Measurements from ENCODE around the gene HS1BP3.

HS1BP3 gene

DNA sequence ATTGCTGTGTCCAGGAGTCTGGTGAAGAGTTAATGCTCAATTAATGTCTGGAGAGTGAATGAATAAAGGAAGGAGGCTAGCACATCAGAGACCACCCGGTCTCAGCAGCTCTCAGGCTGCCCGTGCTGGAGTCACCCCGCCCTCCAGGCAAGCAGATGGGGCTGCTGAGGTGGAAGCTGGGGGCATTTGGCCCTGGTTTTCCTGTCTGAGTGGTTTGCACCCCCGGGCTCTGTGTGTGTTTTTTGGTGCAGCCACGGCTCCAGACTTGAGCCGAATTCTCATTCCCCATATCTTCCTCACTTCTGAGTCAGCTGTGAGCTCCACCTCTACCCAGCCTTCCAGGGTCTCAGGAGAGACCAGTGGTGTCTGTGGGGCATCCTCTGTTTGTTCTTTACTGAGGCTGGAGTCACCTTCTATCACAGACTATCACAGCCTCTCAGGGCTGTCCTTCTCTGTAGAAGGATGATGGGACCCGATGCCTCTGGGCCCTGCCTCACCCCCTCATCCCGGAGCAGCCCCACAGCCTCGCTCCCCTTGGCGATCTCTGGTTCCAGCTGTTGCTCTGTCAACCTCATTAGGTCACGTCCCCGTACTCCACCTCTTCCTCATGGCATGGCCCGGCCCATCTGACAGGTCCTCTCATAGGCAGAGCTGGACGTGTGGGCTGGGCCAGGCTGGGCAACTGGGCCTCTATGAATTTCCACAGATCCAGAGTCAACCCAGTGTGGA lies 60.8 kb downstream of the HS1BP3 start:
- no peak for TF ChIP-seq EZH2phosphoT487 (conservative IDR thresholded peaks at IDR 0.05; ENCODE audit: low read length)
- TF ChIP-seq, protein P1, sequence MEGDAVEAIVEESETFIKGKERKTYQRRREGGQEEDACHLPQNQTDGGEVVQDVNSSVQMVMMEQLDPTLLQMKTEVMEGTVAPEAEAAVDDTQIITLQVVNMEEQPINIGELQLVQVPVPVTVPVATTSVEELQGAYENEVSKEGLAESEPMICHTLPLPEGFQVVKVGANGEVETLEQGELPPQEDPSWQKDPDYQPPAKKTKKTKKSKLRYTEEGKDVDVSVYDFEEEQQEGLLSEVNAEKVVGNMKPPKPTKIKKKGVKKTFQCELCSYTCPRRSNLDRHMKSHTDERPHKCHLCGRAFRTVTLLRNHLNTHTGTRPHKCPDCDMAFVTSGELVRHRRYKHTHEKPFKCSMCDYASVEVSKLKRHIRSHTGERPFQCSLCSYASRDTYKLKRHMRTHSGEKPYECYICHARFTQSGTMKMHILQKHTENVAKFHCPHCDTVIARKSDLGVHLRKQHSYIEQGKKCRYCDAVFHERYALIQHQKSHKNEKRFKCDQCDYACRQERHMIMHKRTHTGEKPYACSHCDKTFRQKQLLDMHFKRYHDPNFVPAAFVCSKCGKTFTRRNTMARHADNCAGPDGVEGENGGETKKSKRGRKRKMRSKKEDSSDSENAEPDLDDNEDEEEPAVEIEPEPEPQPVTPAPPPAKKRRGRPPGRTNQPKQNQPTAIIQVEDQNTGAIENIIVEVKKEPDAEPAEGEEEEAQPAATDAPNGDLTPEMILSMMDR (IDR thresholded peaks at IDR 0.05; ENCODE audit: insufficient read depth, low read length, poor library complexity, severe bottlenecking) = no peak
- Histone ChIP-seq H3K27ac (ENCODE audit: low read depth, low read length) (no peak overlapping the region), H3K36me3 (ENCODE audit: low read length) (no peaks in the 10 kb centered on the region), H3K27me3 (ENCODE audit: low read length) (no peaks in the 10 kb centered on the region), H3K4me3 (ENCODE audit: insufficient read depth, low read length, poor library complexity, severe bottlenecking) (no peak overlapping the region), H3K9me2 (replicated peaks; ENCODE audit: insufficient read depth, low read length) (no peaks in the 10 kb centered on the region), H3K4me2 (ENCODE audit: low read depth, low read length, poor library complexity, severe bottlenecking) (no peak overlapping the region), H3K79me2 (ENCODE audit: insufficient read depth, low read length) (no peaks in the 10 kb centered on the region), H2AFZ (ENCODE audit: low read depth, low read length, severe bottlenecking) (no peak overlapping the region), H3F3A (ENCODE audit: insufficient read depth) (no peaks in the 10 kb centered on the region), H4K20me1 (ENCODE audit: low read depth, low read length) (no peaks in the 10 kb centered on the region), H3K9me3 (ENCODE audit: insufficient read depth, low read length) (no peaks in the 10 kb centered on the region), H3K9ac (ENCODE audit: low read length) (no peak overlapping the region)

DNA sequence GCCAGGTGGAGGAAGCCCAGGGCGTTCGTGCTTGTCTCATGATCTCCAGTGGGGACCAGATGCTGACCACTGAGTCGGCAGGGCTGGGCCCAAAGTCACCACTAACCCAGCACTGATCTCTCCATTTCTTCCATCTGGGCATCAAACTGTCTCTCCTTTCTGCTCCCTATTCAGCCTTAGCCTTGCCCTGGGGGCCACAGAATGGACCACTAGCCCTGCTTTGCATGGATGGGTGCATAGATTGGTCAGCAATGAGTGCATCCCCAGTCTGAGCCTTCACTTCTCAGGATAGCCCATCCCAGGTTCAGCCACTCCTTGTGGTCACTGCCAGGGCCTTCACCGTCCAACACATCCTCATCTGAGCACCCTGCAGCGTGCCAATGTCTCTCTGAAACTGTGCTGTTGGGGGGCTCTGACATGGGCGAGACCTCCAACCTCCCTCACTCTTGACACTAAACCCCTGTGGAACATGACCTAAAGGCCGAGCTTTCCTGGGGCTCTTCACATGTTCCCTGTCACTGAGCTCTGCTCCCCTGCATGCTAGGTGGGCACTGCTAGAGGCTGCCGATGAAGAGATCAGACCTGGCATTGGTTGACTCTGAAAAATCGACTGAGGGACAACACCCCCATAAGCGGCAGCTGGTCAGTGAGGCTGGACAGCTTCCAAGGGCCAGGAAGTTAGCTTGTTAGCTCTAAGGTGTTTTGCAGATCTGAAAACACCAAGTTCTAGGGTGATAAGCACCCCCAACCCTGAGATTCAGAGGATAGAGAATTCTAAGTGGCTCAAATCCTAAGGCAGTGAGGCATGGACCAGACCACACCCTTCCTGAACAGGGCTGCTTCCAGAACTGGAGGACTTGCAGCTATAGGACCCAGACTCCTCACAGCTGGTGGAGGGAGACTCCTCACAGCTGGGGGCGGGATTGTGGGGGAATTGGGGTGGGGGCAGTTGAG lies 61.7 kb downstream of the HS1BP3 start:
- no peak overlapping the region for H3K4me3 ChIP-seq (ENCODE audit: insufficient read depth, low read length, poor library complexity, severe bottlenecking)
- no peaks in the 10 kb centered on the region for H3K79me2 ChIP-seq (ENCODE audit: insufficient read depth, low read length)
- H4K20me1 ChIP-seq (ENCODE audit: low read depth, low read length) = no peaks in the 10 kb centered on the region
- no peaks in the 10 kb centered on the region for H3K9me3 ChIP-seq (ENCODE audit: insufficient read depth, low read length)
- no peaks in the 10 kb centered on the region for H3K27me3 ChIP-seq (ENCODE audit: low read length)
- no peak overlapping the region for H2AFZ ChIP-seq (ENCODE audit: low read depth, low read length, severe bottlenecking)
- no peak overlapping the region for H3K4me2 ChIP-seq (ENCODE audit: low read depth, low read length, poor library complexity, severe bottlenecking)
- H3K9me2 ChIP-seq (replicated peaks; ENCODE audit: insufficient read depth, low read length) = no peaks in the 10 kb centered on the region
- TF ChIP-seq, protein P1 (IDR thresholded peaks at IDR 0.05; ENCODE audit: insufficient read depth, low read length, poor library complexity, severe bottlenecking) = no peak
- TF ChIP-seq EZH2phosphoT487 (conservative IDR thresholded peaks at IDR 0.05; ENCODE audit: low read length) = no peak
- no peak overlapping the region for H3K9ac ChIP-seq (ENCODE audit: low read length)
- H3K27ac ChIP-seq (ENCODE audit: low read depth, low read length) = no peak overlapping the region
- no peaks in the 10 kb centered on the region for H3K36me3 ChIP-seq (ENCODE audit: low read length)
- no peaks in the 10 kb centered on the region for H3F3A ChIP-seq (ENCODE audit: insufficient read depth)

- Histone ChIP-seq H3K36me3 (ENCODE audit: low read length) (no peaks in the 10 kb centered on the region), H3K27ac (ENCODE audit: low read depth, low read length) (no peak overlapping the region), H3K4me3 (ENCODE audit: insufficient read depth, low read length, poor library complexity, severe bottlenecking) (no peak overlapping the region), H3K9me2 (replicated peaks; ENCODE audit: insufficient read depth, low read length) (no peaks in the 10 kb centered on the region), H3K9me3 (ENCODE audit: insufficient read depth, low read length) (no peaks in the 10 kb centered on the region), H2AFZ (ENCODE audit: low read depth, low read length, severe bottlenecking) (no peak overlapping the region), H3K4me2 (ENCODE audit: low read depth, low read length, poor library complexity, severe bottlenecking) (no peak overlapping the region), H3K79me2 (ENCODE audit: insufficient read depth, low read length) (no peaks in the 10 kb centered on the region), H3K27me3 (ENCODE audit: low read length) (no peaks in the 10 kb centered on the region), H4K20me1 (ENCODE audit: low read depth, low read length) (no peaks in the 10 kb centered on the region), H3K9ac (ENCODE audit: low read length) (no peak overlapping the region), H3F3A (ENCODE audit: insufficient read depth) (no peaks in the 10 kb centered on the region)
- TF ChIP-seq, protein P1 (IDR thresholded peaks at IDR 0.05; ENCODE audit: insufficient read depth, low read length, poor library complexity, severe bottlenecking) = no peak
- TF ChIP-seq EZH2phosphoT487 (conservative IDR thresholded peaks at IDR 0.05; ENCODE audit: low read length) = no peak
These were observed 64.9 kb downstream of the HS1BP3 start for GRCh38 chr2:20585710-20586594.
